HG02981 (cell line): ENCODE results near the gene IAPP.
"Not testable (repeated sequence)": the region's sequence is repeated elsewhere in the genome, so short reads cannot be mapped to it uniquely, and the experiment has no call there.

Experiments
- ATAC-seq: cut with Tn5 transposase; IDR thresholded peaks from one replicate; pipeline ENCODE4 v1.9.1; 2021; ENCODE audit warnings: mild to moderate bottlenecking, moderate library complexity; ENCODE audit not compliant: unreplicated experiment

The IAPP gene

DNA sequence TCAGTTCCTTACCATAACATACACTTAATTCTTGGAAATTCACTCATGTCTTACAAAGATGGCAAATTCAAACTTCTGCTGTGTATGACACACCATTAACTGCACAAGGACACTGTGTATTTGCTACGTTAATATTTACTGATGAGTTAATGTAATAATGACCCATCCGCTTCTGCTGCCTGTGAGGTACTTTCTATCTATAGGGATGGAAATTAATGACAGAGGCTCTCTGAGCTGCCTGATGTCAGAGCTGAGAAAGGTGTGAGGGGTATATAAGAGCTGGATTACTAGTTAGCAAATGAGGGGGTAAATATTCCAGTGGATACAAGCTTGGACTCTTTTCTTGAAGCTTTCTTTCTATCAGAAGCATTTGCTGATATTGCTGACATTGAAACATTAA lies at the start of gene IAPP:
Gene IAPP (plus strand): TSS at position 301 of the 400 bp plus-strand sequence. CDS start 450 bp downstream, outside the sequence.
- no peak for ATAC-seq

DNA sequence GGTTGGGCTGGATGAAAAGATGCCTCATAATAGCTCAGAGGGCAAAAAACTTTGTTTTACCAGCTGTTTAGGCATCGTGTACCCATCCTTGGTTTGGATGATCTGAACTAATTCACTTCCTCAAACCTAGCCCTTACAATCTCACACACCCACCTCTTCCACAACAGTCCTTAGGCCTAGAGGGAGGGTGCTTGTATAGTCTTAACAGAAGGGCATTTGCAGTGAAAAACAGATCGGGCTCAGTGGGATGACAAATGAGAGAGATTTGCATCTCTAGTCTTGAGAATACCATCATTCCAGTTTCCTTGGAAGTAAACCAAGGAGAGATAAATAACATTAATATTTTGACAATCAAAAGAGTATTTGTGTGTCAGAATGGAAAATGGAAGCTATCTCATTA lies 49.0 kb upstream of the IAPP start:
- ATAC-seq, result no peak

- no peak for ATAC-seq
These were observed 48.2 kb upstream of the IAPP start for GRCh38 chr12:21324551-21324950.

GRCh38 chr12:21328578-21328977 lies 44.1 kb upstream of the IAPP start:
- ATAC-seq, result no peak

DNA sequence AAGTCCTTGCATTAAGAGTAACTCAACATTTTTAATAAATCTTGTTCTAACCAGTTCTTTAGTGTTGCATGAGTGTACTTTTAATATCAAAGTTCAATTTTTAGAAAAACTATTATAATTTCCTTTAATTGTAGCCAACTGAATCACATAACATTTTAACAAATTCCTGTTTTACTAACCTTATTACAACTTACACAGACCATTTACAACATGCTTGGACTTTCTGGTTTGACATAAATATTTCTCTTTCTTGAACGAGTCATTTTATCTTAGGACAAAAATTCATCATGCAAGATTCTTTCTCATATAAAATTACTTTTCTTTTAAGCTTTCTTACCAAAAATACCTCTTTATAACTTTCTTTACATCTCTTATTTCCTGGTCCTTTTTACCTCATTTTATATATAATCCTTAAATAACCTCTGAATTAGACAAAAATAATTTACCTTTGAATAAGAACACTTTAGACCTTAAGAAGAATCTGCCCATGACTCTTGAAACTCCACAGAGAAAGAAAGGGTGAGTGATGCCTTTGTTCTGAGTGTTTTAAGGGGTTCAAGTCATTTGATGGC lies 41.9 kb upstream of the IAPP start:
- no peak for ATAC-seq

- no peak for ATAC-seq
These were observed 37.9 kb upstream of the IAPP start, which contains the start of gene SLCO1A2 for GRCh38 chr12:21334771-21335325. TSS of gene SLCO1A2 (minus strand) at chr12:21334917. CDS start at chr12:21334647, 270 bp downstream.

- ATAC-seq, result no peak
These were observed 36.0 kb upstream of the IAPP start for GRCh38 chr12:21336656-21337055.

DNA sequence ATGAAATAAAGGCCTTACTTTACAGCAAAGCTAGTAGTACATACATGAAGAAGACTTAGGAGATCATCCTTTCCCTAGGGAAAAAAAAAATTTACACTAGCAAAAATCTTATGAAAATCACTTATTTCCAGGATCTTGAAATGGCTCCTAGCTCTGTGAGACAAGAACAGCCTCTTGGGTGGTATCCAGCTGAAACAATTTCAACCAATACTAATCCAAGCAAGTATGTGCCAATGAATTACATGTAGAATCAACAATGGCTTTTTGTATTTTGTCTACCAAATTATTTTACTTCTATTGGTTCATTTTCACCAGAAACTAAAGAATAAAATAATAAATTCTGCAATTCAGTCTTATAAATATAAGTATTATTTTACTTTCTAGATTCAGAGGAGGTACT lies 35.2 kb upstream of the IAPP start:
- no peak for ATAC-seq

- ATAC-seq, result no peak
These were observed 34.5 kb upstream of the IAPP start for GRCh38 chr12:21337959-21338744.

- no peak for ATAC-seq
These were observed 32.8 kb upstream of the IAPP start for GRCh38 chr12:21339921-21340320.

DNA sequence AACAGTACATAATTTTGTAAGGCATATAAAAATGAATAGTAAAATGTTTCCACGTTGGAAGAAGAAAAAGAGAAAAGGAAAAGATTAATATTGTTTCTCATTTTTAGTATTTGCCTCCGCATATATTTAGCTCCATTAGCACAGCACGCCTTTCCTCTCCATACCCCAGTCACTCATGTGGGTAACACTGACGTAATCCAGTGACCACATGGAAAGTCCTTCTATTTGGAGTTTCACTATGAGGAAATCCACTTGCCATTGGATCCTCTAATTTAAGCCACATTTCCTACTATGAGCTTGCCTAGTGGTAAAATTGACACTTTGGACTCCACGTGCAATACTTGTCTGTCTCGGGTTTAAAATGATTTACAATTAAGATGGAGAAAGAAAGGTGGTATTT lies 32.3 kb upstream of the IAPP start:
- ATAC-seq, result no peak

GRCh38 chr12:21341769-21342168 lies 30.9 kb upstream of the IAPP start:
- no peak for ATAC-seq

- no peak for ATAC-seq
These were observed 29.1 kb upstream of the IAPP start for GRCh38 chr12:21343636-21344035.

DNA sequence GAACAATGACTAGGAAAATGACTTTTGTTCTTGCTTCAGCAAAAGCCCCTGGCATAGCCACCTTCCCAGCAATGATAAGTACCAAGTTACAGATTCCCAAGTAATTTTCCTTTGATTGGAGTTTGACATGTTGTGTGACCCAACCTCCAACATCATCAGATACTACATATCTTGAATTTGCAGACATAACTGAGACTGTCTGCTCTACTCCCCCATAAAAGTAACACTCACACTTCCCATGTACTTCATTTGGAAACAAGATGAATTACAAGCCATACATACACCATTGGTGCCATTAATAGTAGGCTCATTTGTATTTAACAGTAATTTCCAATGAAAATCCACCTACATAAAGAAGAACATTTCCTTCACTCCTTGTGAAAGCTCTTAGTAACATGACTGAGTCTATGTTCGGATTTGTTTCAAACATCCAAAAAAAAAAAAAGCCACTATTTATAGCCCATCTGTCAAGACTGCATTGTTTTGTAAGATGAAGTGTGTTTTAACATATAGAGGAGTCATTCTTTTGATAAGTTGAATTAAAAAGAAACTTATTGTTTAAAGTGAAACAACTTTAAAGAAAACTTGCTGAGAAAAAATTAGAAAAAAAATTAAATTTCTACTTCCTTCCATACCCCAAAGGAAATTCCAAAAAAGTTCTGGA lies 26.0 kb upstream of the IAPP start:
- no peak for ATAC-seq

- ATAC-seq, result no peak
These were observed 21.7 kb upstream of the IAPP start for GRCh38 chr12:21350975-21351374.

DNA sequence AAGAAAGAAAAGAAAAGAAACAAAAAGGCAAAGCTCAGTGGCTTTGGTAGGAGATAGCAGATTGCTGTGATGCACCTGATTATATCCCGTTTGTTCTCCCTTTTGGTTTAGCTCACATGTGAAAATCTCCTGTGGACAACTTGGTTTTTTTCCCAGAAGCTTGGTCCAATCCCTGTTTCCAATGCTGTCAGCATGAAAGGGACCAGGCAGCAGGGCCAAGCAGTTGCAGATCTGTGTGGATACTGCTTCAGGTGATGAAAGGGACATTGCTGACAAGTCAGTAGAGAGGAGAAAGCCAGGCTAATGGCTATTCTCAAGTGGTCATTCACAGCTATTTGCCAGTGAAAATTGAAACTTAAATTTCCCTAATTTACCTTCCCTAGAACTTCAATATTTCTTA lies 19.2 kb upstream of the IAPP start:
- no peak for ATAC-seq

DNA sequence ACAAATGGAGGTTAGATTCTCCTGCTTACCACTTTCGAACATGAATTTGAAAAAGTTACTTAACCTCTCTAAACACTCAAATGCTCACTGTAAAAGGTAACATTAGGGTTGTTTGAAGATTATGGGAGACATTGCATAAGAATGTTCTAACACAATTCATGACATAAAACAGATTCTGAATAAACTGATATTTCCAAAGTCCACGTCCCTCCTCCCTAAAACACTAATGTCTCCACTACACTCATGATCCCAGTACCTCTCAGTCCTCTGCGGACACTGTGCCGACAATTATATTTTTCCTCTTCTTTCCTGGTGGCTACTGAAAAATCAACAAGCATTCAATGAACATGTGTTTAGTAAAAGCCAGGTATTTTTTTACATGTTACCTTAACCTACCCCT lies 18.8 kb upstream of the IAPP start:
- no peak for ATAC-seq

DNA sequence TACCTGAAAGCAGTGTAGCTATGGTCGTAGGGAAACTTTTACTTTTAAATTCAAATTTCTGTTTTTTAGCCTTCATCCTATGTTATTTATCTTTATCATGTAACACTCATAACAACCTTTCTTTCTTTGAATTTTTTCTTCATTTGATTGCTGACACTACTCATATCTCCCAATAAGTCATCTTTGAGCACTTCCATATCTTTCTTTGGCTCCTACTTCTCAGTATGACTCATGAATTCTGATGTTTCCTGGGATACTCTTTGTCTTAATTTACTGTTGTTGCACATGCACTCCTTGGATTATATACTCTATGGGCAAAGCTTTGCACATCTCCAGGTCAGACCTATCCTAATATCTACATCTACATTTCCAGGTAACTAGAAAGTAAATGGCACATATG lies 18.1 kb upstream of the IAPP start:
- no peak for ATAC-seq

DNA sequence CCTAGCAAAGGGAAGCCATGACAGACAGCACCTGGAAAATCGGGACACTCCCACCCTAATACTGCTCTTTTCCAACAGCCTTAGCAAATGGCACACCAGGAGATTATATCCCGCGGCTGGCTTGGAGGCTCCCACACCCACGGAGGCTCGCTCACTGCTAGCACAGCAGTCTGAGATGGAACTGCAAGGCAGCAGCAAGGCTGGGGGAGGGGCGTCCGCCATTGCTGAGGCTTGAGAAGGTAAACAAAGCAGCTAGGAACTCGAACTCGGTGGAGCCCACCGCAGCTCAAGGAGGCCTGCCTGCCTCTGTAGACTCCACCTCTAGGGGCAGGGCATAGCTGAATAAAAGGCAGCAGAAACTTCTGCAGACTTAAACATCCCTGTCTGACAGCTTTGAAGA lies 12.1 kb upstream of the IAPP start:
- ATAC-seq, result not testable (repeated sequence)

- ATAC-seq, result no peak
These were observed 3.3 kb upstream of the IAPP start for GRCh38 chr12:21369141-21369980.
